ENCODE measurements around the gene CRTC1. TPM values are rescaled to one million over a fixed set of nuclear protein-coding genes. Genes with fewer than 3 reads are reported as not detected.

Gene CRTC1, protein sequence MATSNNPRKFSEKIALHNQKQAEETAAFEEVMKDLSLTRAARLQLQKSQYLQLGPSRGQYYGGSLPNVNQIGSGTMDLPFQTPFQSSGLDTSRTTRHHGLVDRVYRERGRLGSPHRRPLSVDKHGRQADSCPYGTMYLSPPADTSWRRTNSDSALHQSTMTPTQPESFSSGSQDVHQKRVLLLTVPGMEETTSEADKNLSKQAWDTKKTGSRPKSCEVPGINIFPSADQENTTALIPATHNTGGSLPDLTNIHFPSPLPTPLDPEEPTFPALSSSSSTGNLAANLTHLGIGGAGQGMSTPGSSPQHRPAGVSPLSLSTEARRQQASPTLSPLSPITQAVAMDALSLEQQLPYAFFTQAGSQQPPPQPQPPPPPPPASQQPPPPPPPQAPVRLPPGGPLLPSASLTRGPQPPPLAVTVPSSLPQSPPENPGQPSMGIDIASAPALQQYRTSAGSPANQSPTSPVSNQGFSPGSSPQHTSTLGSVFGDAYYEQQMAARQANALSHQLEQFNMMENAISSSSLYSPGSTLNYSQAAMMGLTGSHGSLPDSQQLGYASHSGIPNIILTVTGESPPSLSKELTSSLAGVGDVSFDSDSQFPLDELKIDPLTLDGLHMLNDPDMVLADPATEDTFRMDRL
- total RNA-seq = 6.4 and 7.0 TPM in 2 replicates

DNA sequence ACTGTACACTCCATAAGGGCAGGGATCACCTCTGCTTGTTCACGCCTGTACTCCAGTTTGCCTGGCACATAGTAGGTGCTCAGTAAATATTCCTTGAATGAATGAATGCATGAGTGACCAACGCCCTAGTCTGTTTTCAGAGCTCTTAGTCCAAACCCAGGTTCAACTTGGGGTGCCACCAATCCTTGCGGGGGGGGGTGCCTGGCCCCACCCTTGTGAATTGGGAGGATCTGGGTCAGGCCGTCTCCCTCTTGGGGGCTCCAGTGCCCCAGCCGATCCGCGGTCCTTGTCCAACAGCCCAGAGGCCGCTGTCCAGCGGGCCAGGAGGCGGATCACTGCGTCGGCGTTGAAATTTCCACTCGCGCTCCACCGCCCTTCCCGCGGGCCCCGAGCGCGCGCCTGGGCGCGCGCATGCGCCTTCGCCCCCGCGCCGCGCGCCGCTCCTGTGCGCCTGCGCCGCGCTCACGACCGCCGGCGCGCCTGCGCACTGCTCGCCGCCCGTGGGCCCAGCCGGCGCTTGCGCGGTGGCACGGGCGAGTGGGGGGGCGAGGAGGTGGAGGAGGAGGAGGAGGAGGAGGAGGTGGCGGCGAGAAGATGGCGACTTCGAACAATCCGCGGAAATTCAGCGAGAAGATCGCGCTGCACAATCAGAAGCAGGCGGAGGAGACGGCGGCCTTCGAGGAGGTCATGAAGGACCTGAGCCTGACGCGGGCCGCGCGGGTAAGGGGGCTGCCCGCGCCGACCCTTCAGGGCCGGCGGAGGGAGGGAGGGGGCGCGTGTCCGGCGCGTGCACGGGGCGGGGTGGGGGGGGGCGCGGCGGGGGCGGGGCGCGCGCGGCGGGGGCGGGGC is at the start of gene CRTC1:
TSS of gene CRTC1 (plus strand) at position 572 of the 849 bp plus-strand sequence. CDS start at position 595, 23 bp downstream.
- intact Hi-C loops (cut with micrococcal nuclease) = loop anchor here (10.0 kb wide), 1 partner anchor 161 kb away; no protein-coding TSS in a partner anchor
- Mint-ChIP-seq H3K9me3 (no peaks in the 10 kb centered on the region), H3K27me3 (ENCODE audit: low read depth) (peaks cover 2% of the 10 kb centered on the region), H3K4me3 (ENCODE audit: low read depth) (peak within 1 kb of the TSS; percentile 84), H3K27ac (peak within 1 kb of the TSS; percentile 83), H3K4me1 (ENCODE audit: low read depth) (peaks cover 5% of the 10 kb centered on the region), H3K36me3 (ENCODE audit: low read depth) (no peaks in the 10 kb centered on the region)
- DNase-seq (ENCODE audit: low spot score) = peak; percentile 89

DNA sequence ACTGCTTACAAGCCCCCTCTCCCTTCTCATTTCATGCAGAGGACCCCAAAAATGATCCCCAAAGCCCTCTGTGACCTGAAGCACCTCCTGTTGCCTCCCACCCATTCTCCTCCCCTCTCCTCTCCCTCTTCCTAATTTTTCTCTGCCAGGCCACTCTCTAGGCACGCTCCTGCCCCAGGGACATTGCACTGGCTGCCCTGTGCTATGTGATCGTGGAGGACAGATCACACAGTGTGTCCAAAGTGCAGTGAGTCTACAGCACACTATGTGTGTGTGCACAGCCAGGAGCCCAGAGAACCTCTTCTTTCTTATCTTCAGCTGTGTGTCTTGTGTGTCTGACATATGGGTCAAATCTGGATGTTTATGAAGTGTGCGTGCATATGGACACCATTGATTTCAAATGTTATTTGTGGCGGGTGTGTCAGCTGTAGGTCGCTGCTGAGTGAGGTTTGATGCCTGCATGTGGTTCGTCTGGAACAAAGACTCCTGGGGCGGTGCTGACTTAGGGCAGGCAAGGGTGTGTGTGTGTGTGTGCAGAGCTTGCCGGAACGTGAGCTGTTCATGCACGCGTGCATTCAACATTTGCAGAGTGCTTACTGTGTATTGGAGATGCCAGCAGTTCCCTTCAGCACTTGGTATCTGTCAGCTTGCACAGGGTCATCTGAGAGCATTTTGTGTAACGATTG is 48.7 kb upstream of the CRTC1 start:
- DNase-seq (ENCODE audit: low spot score) = no peak
- Mint-ChIP-seq H3K27me3 (ENCODE audit: low read depth) (peaks cover 9% of the 10 kb centered on the region), H3K4me1 (ENCODE audit: low read depth) (peaks cover 19% of the 10 kb centered on the region), H3K36me3 (ENCODE audit: low read depth) (peaks cover 3% of the 10 kb centered on the region), H3K9me3 (no peaks in the 10 kb centered on the region), H3K27ac (no peak overlapping the region), H3K4me3 (ENCODE audit: low read depth) (no peak overlapping the region)
- intact Hi-C loops (cut with micrococcal nuclease) = loop anchor here (5.0 kb wide), 1 partner anchor 198 kb away; the partner anchor contains the start of gene UPF1

DNA sequence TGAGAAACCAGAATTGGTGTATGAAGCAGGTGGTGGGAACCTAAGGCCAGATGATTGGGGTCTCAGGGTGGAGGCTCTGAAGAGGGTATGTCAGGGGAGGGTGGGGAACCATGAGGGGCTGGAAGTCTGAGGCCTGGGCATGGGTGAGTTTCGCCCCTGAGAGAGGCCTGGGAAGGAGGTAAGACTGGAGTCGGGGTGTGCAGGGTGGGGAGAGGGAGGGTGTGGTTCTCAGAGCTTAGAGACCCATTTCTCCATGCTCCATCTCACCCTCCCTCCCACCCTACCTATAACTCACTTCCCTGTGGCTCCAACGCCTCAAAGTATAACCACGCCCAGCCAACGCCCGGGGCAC is 47.7 kb upstream of the CRTC1 start:
- no peak for DNase-seq (ENCODE audit: low spot score)
- H3K4me3 Mint-ChIP-seq (ENCODE audit: low read depth) = peak overlapping the region; percentile 85
- H3K4me1 Mint-ChIP-seq (ENCODE audit: low read depth) = peaks cover 20% of the 10 kb centered on the region
- intact Hi-C loops (cut with micrococcal nuclease) = loop anchor here (1.0 to 5.0 kb wide), 4 partner anchors 114 to 296 kb away; partner anchors contain the start of genes COPE, DDX49, ELL and UPF1
- peaks cover 5% of the 10 kb centered on the region for H3K27me3 Mint-ChIP-seq (ENCODE audit: low read depth)
- peaks cover 3% of the 10 kb centered on the region for H3K36me3 Mint-ChIP-seq (ENCODE audit: low read depth)
- H3K27ac Mint-ChIP-seq = peak overlapping the region; percentile 87
- H3K9me3 Mint-ChIP-seq = no peaks in the 10 kb centered on the region

DNA sequence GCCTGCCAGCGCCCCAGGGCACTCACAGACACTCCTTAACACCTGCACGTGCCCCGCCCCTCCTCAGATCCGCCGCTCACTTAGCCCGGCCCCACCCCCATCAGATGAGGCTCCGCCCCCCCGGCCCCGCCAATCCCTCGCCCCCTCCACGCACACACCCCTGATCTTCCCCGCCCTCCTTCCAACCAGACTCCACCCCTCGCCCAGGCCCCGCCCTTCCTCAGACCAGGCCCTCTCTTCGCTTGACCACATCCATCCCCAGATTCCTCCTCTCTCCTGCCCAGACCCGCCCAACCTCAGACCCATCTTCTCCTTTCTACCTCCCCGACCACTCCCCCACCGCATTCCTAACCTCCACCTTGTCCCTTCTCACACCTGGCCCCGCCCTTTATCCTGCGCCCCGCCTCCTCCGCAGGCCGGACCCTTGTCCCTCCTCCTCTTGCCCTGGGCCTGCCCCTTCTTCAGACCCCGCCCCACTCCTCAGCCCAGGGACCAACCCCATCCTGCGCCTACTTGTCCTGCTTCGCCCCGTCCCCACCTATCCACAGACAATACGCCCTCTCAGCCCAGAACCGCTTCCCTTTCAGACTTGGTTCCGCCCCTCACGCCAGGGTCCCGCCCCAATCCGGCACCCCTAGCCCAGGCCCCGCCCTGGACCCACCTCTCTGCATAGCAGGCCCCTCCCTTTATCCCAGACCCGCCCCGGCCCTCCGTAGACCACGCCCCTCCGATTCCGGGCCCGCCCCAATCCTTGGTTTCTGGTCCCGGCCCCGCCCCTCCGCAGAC is 47.1 kb upstream of the CRTC1 start:
- intact Hi-C loops (cut with micrococcal nuclease) = loop anchor here (1.0 to 5.0 kb wide), 4 partner anchors 114 to 296 kb away; partner anchors contain the start of genes COPE, DDX49, ELL and UPF1
- Mint-ChIP-seq H3K4me3 (ENCODE audit: low read depth) (peak overlapping the region; percentile 85), H3K36me3 (ENCODE audit: low read depth) (peaks cover 3% of the 10 kb centered on the region), H3K4me1 (ENCODE audit: low read depth) (peaks cover 20% of the 10 kb centered on the region), H3K9me3 (no peaks in the 10 kb centered on the region), H3K27me3 (ENCODE audit: low read depth) (peaks cover 5% of the 10 kb centered on the region), H3K27ac (peak overlapping the region; percentile 87)
- peak; percentile 97 for DNase-seq (ENCODE audit: low spot score)

DNA sequence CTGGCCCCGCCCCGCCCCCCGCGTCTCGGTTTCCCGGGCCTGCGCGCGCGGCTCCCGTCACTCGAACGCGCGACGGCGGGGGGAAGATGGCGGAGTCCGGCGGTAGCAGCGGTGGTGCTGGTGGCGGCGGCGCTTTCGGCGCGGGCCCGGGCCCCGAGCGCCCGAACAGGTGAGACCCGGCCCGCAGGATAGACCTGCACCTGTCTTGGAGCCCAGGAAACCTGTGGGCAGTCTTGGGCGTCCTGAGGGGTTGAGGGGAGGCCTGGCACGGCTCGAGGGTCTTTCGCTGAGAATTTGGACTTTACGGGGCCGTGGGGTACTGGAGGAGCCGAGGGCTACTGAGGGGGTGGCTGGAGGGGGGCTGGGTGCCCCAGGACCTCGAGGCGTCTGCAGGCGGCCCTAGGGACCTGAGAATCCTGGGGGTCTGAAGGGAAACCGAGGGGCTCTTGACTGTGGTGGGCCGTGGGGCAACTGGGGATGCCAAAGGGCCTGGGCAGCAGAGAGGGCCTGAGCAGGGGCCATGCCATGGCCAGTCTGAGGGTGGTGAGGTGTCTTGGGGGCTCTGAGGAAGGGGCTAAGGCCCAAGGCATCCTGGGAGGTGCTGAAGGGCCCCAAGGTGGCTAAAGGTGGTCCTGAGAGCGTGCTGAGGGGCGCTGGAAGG is 46.4 kb upstream of the CRTC1 start, which contains the start of gene KLHL26:
TSS of gene KLHL26 (plus strand) at position 60 of the 661 bp plus-strand sequence. CDS start at position 87, 27 bp downstream.
- H3K4me3 Mint-ChIP-seq (ENCODE audit: low read depth) = peak within 1 kb of the TSS; percentile 85
- H3K9me3 Mint-ChIP-seq = no peaks in the 10 kb centered on the region
- peaks cover 3% of the 10 kb centered on the region for H3K36me3 Mint-ChIP-seq (ENCODE audit: low read depth)
- intact Hi-C loops (cut with micrococcal nuclease) = loop anchor here (1.0 to 5.0 kb wide), 4 partner anchors 115 to 295 kb away; partner anchors contain the start of genes COPE, DDX49, ELL and UPF1
- DNase-seq (ENCODE audit: low spot score) = no peak
- H3K27me3 Mint-ChIP-seq (ENCODE audit: low read depth) = peaks cover 5% of the 10 kb centered on the region
- peaks cover 20% of the 10 kb centered on the region for H3K4me1 Mint-ChIP-seq (ENCODE audit: low read depth)
- peak within 1 kb of the TSS; percentile 87 for H3K27ac Mint-ChIP-seq

DNA sequence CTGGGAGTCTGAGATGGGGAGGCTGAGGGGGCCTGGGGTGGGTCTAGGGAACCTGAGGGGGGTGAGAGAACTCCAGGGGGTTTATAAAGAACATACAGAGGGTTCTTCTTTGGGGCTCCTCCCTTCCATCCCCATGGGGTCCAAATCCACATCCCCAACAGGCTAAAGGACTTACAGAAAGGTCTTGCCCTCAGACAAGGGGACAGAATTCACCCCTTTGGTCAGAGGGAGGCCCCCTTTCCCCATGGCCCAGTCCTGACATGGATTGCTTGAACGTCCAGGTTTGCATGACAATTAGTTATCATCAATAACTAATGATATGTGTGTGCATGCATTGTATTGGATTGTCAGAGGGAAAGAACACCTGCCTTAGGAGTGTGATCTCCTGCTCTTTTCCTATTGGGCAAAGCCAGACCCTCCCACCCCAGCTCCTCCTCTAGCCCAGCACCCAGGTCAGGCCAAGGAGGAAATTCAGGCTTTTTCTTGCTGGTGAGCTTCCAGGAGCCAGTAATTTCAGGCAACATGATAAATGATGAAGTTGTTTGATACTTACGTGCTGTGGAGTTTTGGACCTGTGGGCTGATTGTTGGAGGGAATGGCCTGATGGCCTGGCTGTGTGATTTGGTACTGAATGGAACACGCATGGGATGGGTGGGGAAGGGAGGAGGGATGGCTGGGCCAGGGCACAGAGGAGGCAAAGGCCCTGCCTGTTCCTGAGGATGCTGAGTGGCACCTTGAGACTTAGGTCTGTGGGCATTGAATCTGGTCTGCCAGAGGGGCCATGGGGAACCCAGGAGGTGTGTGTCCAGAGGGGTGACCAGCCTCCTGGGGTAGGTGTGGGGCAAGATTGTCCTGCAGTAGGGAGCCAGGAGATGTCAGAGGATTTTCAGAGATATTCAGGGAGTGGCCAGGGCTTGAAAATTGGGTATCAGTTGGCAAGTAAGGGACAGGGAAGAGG is 45.5 kb upstream of the CRTC1 start:
- intact Hi-C loops (cut with micrococcal nuclease) = loop anchor here (5.0 kb wide), 1 partner anchor 194 kb away; the partner anchor contains the start of gene UPF1
- peak overlapping the region; percentile 85 for H3K4me3 Mint-ChIP-seq (ENCODE audit: low read depth)
- H3K9me3 Mint-ChIP-seq = no peaks in the 10 kb centered on the region
- H3K4me1 Mint-ChIP-seq (ENCODE audit: low read depth) = peaks cover 20% of the 10 kb centered on the region
- peak overlapping the region; percentile 42 for H3K27ac Mint-ChIP-seq
- H3K27me3 Mint-ChIP-seq (ENCODE audit: low read depth) = peaks cover 5% of the 10 kb centered on the region
- peaks cover 3% of the 10 kb centered on the region for H3K36me3 Mint-ChIP-seq (ENCODE audit: low read depth)
- no peak for DNase-seq (ENCODE audit: low spot score)

DNA sequence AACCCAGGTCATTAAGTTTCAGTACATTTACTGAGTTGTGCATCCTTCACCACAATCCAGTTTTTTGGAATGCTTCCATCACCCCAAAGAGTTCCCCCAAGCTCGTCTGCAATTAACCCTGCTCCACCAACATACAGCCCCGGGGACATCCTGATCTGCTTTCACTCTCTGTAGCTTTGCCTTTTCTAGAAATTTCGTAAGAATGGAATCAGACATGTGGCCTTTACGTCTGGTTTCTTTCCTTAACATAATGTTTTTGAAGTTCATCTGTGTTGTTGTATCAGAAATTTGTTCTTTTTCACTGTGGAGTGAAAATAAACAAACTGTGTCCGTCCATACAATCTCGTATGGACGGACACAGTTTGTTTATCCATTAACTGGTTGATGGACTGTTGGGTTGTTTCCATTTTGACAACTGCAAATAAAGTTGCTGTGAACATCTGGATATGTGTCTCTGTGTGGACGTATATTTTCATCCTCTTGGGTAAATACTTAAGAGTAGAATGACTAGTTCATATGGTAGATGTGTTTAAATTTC is 43.7 kb upstream of the CRTC1 start:
- no peak for DNase-seq (ENCODE audit: low spot score)
- Mint-ChIP-seq H3K36me3 (ENCODE audit: low read depth) (peaks cover 9% of the 10 kb centered on the region), H3K4me1 (ENCODE audit: low read depth) (peaks cover 21% of the 10 kb centered on the region), H3K27ac (no peak overlapping the region), H3K9me3 (no peaks in the 10 kb centered on the region), H3K4me3 (ENCODE audit: low read depth) (no peak overlapping the region), H3K27me3 (ENCODE audit: low read depth) (peaks cover 2% of the 10 kb centered on the region)
- intact Hi-C loops (cut with micrococcal nuclease) = loop anchor here (5.0 kb wide), 1 partner anchor 193 kb away; the partner anchor contains the start of gene UPF1

DNA sequence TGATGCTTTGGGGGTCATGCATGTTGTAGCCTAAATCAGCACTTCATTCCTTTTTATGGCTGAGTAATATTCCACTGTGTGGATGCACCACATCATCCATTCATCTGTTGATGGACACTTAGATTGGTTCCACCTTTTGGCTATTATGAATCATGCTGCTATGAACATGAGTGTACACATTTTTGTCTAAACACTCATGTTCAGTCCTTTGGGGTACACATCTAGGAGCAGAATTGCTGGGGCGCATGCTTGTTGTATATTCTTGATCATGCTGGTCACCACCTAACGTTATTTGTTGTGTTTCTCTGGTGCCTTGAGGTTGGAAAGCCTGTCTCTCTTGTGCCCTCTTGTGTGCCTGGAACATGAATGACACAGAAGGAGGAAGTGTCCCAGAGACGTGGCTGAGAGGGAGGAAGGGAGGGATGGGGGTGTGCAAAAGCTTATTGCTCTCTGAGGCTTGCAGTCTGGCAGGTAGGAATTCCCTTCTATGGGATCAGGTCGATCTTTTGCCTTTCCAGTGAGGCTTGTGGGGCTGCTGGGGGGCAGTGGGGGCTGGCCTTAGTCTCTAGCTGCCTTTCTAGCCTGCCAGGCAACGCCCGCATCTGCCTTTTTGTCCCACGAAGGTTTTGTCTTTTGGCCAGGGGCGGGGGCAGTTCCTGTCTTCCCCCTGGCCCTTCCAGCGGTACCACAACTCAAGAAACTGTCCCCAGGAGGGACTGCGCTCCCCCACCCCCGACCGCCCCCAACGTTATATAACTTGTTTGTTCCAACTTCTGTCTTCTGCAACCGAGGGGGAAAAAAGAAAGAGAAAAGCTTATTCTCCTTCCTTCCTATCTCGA is 39.1 kb upstream of the CRTC1 start:
- intact Hi-C loops (cut with micrococcal nuclease) = no loop called here
- no peak for DNase-seq (ENCODE audit: low spot score)
- Mint-ChIP-seq H3K4me3 (ENCODE audit: low read depth) (no peak overlapping the region), H3K9me3 (no peaks in the 10 kb centered on the region), H3K27ac (no peak overlapping the region), H3K36me3 (ENCODE audit: low read depth) (peaks cover 9% of the 10 kb centered on the region), H3K27me3 (ENCODE audit: low read depth) (no peaks in the 10 kb centered on the region), H3K4me1 (ENCODE audit: low read depth) (peaks cover 6% of the 10 kb centered on the region)

DNA sequence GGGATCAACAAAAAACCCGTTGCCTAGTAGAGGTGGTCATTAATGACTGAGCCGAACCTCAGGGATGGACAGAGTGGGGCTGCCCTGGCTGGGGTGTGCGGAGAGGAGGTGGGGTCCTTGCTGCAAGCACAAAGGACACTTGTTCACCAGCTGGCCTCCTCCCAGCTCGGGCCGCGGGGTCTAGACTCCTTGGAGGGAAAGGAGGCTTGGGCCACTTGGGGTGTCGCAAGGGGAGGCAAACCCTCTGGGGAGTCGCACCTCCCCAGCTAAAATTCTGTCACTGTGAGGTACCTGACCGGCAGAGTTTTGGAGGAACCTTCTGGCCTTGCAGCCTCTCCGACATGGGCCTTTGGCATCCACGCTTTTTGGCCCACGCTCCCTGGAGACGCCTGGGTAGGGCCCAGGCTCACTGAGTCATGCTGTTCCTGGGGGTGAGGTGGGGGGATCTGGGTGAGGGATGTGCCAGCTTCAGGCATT is 38.4 kb upstream of the CRTC1 start:
- Mint-ChIP-seq H3K27me3 (ENCODE audit: low read depth) (no peaks in the 10 kb centered on the region), H3K36me3 (ENCODE audit: low read depth) (peaks cover 6% of the 10 kb centered on the region), H3K4me1 (ENCODE audit: low read depth) (peaks cover 2% of the 10 kb centered on the region), H3K27ac (no peak overlapping the region), H3K4me3 (ENCODE audit: low read depth) (no peak overlapping the region), H3K9me3 (no peaks in the 10 kb centered on the region)
- no peak for DNase-seq (ENCODE audit: low spot score)
- intact Hi-C loops (cut with micrococcal nuclease) = no loop called here
